ENCODE measurements around the gene ATF3. TPM values are rescaled to one million over a fixed set of nuclear protein-coding genes. Genes with fewer than 3 reads are reported as not detected.

ATF3 gene
- total and polyA plus RNA-seq, 4 donors: 22.7 to 265 (median 44.5) TPM

GRCh38 chr1:212582808-212583615, 25.5 kb upstream of the ATF3 start:
- no peaks in the 10 kb centered on the region for H3K36me3 ChIP-seq (ENCODE audit: control insufficient read depth in 1 of 2, insufficient read depth in 2 of 2, low read length in 1 of 2)
- H3K4me1 ChIP-seq (ENCODE audit: control insufficient read depth in 1 of 2, insufficient read depth in 2 of 2, low read length in 2 of 2): no peaks in the 10 kb centered on the region
- H3K4me3 ChIP-seq (ENCODE audit: low read length in 2 of 2): no peak overlapping the region
- DNase-seq (no peak), ATAC-seq (ENCODE audit: low FRiP score) (no peak)
- H3K27me3 ChIP-seq (ENCODE audit: control insufficient read depth in 1 of 2, insufficient read depth in 2 of 2, low read length in 1 of 2): no peaks in the 10 kb centered on the region
- WGBS, 2 donors: 72 to 87% methylated on average over 7 of the region's 7 CpGs
- H3K27ac ChIP-seq (ENCODE audit: low read depth in 1 of 2, low read length in 2 of 2): no peak overlapping the region
- intact Hi-C loops (cut with DNase I): no loop called here
- no peaks in the 10 kb centered on the region for H3K9me3 ChIP-seq (ENCODE audit: control insufficient read depth, low read length)

- Histone ChIP-seq H3K27ac (ENCODE audit: low read depth in 1 of 2, low read length in 2 of 2) (no peak overlapping the region), H3K4me1 (ENCODE audit: control insufficient read depth in 1 of 2, insufficient read depth in 2 of 2, low read length in 2 of 2) (no peaks in the 10 kb centered on the region), H3K9me3 (ENCODE audit: control insufficient read depth, low read length) (no peaks in the 10 kb centered on the region), H3K4me3 (ENCODE audit: low read length in 2 of 2) (no peak overlapping the region), H3K27me3 (ENCODE audit: control insufficient read depth in 1 of 2, insufficient read depth in 2 of 2, low read length in 1 of 2) (no peaks in the 10 kb centered on the region), H3K36me3 (ENCODE audit: control insufficient read depth in 1 of 2, insufficient read depth in 2 of 2, low read length in 1 of 2) (no peaks in the 10 kb centered on the region)
- DNase-seq (no peak), ATAC-seq (ENCODE audit: low FRiP score) (no peak)
- intact Hi-C loops (cut with DNase I): no loop called here
- 83 to 91% methylated on average over 7 of the region's 7 CpGs for WGBS, 2 donors
Observed at GRCh38 chr1:212583643-212584042, 24.9 kb upstream of the ATF3 start.

- Histone ChIP-seq H3K27ac (ENCODE audit: low read depth in 1 of 2, low read length in 2 of 2) (no peak overlapping the region), H3K36me3 (ENCODE audit: control insufficient read depth in 1 of 2, insufficient read depth in 2 of 2, low read length in 1 of 2) (no peaks in the 10 kb centered on the region), H3K4me3 (ENCODE audit: low read length in 2 of 2) (no peak overlapping the region), H3K4me1 (ENCODE audit: control insufficient read depth in 1 of 2, insufficient read depth in 2 of 2, low read length in 2 of 2) (no peaks in the 10 kb centered on the region), H3K9me3 (ENCODE audit: control insufficient read depth, low read length) (no peaks in the 10 kb centered on the region), H3K27me3 (ENCODE audit: control insufficient read depth in 1 of 2, insufficient read depth in 2 of 2, low read length in 1 of 2) (no peaks in the 10 kb centered on the region)
- WGBS, 2 donors: 92 to 95% methylated on average over 5 of the region's 5 CpGs
- DNase-seq (no peak), ATAC-seq (ENCODE audit: low FRiP score) (no peak)
- intact Hi-C loops (cut with DNase I): no loop called here
Observed at GRCh38 chr1:212584092-212584886, 24.3 kb upstream of the ATF3 start.

GRCh38 chr1:212585210-212585609, 23.4 kb upstream of the ATF3 start:
- WGBS, 2 donors: 95 to 96% methylated on average over 6 of the region's 6 CpGs

GRCh38 chr1:212586206-212587015, 22.1 kb upstream of the ATF3 start:
- DNase-seq (no peak), ATAC-seq (ENCODE audit: low FRiP score) (no peak)
- intact Hi-C loops (cut with DNase I): no loop called here
- Histone ChIP-seq H3K4me3 (ENCODE audit: low read length in 2 of 2) (no peak overlapping the region), H3K27me3 (ENCODE audit: control insufficient read depth in 1 of 2, insufficient read depth in 2 of 2, low read length in 1 of 2) (no peaks in the 10 kb centered on the region), H3K36me3 (ENCODE audit: control insufficient read depth in 1 of 2, insufficient read depth in 2 of 2, low read length in 1 of 2) (no peaks in the 10 kb centered on the region), H3K4me1 (ENCODE audit: control insufficient read depth in 1 of 2, insufficient read depth in 2 of 2, low read length in 2 of 2) (no peaks in the 10 kb centered on the region), H3K9me3 (ENCODE audit: control insufficient read depth, low read length) (no peaks in the 10 kb centered on the region), H3K27ac (ENCODE audit: low read depth in 1 of 2, low read length in 2 of 2) (no peak overlapping the region)
- WGBS, 2 donors: 74 to 83% methylated on average over 7 of the region's 7 CpGs

More at GRCh38 chr1:212585210-212585609, 23.4 kb upstream of the ATF3 start:
- no peaks in the 10 kb centered on the region for H3K4me1 ChIP-seq (ENCODE audit: control insufficient read depth in 1 of 2, insufficient read depth in 2 of 2, low read length in 2 of 2)
- H3K27ac ChIP-seq (ENCODE audit: low read depth in 1 of 2, low read length in 2 of 2): no peak overlapping the region
- no peaks in the 10 kb centered on the region for H3K36me3 ChIP-seq (ENCODE audit: control insufficient read depth in 1 of 2, insufficient read depth in 2 of 2, low read length in 1 of 2)
- H3K27me3 ChIP-seq (ENCODE audit: control insufficient read depth in 1 of 2, insufficient read depth in 2 of 2, low read length in 1 of 2): no peaks in the 10 kb centered on the region
- H3K4me3 ChIP-seq (ENCODE audit: low read length in 2 of 2): no peak overlapping the region
- DNase-seq (no peak), ATAC-seq (ENCODE audit: low FRiP score) (no peak)
- intact Hi-C loops (cut with DNase I): no loop called here
- no peaks in the 10 kb centered on the region for H3K9me3 ChIP-seq (ENCODE audit: control insufficient read depth, low read length)

GRCh38 chr1:212587016-212587887, 21.3 kb upstream of the ATF3 start:
- H3K27ac ChIP-seq (ENCODE audit: low read depth in 1 of 2, low read length in 2 of 2): no peak overlapping the region
- whole genome bisulfite sequencing, 2 donors: 26 to 31% methylated on average over 11 of the region's 11 CpGs

GRCh38 chr1:212587888-212588510, 20.6 kb upstream of the ATF3 start:
- Histone ChIP-seq H3K4me3 (ENCODE audit: low read length in 2 of 2) (no peak overlapping the region), H3K9me3 (ENCODE audit: control insufficient read depth, low read length) (no peaks in the 10 kb centered on the region), H3K27me3 (ENCODE audit: control insufficient read depth in 1 of 2, insufficient read depth in 2 of 2, low read length in 1 of 2) (no peaks in the 10 kb centered on the region), H3K27ac (ENCODE audit: low read depth in 1 of 2, low read length in 2 of 2) (no peak overlapping the region), H3K36me3 (ENCODE audit: control insufficient read depth in 1 of 2, insufficient read depth in 2 of 2, low read length in 1 of 2) (no peaks in the 10 kb centered on the region), H3K4me1 (ENCODE audit: control insufficient read depth in 1 of 2, insufficient read depth in 2 of 2, low read length in 2 of 2) (no peaks in the 10 kb centered on the region)
- ATAC-seq (ENCODE audit: low FRiP score) (no peak), DNase-seq (no peak)
- 27 to 30% methylated on average over 13 of the region's 13 CpGs for WGBS, 2 donors
- intact Hi-C loops (cut with DNase I): no loop called here

More at GRCh38 chr1:212587016-212587887, 21.3 kb upstream of the ATF3 start:
- Histone ChIP-seq H3K36me3 (ENCODE audit: control insufficient read depth in 1 of 2, insufficient read depth in 2 of 2, low read length in 1 of 2) (no peaks in the 10 kb centered on the region), H3K27me3 (ENCODE audit: control insufficient read depth in 1 of 2, insufficient read depth in 2 of 2, low read length in 1 of 2) (no peaks in the 10 kb centered on the region), H3K4me3 (ENCODE audit: low read length in 2 of 2) (no peak overlapping the region), H3K4me1 (ENCODE audit: control insufficient read depth in 1 of 2, insufficient read depth in 2 of 2, low read length in 2 of 2) (no peaks in the 10 kb centered on the region), H3K9me3 (ENCODE audit: control insufficient read depth, low read length) (no peaks in the 10 kb centered on the region)
- intact Hi-C loops (cut with DNase I): no loop called here
- no peak for ATAC-seq (ENCODE audit: low FRiP score)
- DNase-seq: no peak
